Measurements from ENCODE around the gene PTPRN2. TPM values are rescaled to one million over a fixed set of nuclear protein-coding genes. Genes with fewer than 3 reads are reported as not detected.

Gene PTPRN2
- total and polyA plus RNA-seq, 7 donors, result 0.47 to 0.82 (median 0.51) TPM

- TF ChIP-seq CTCF (IDR thresholded peaks at IDR 0.05), result no peak
- Histone ChIP-seq H3K4me1 (no peaks in the 10 kb centered on the region), H3K4me3 (no peak overlapping the region), H3K27me3 (ENCODE audit: insufficient read depth in 3 of 3, low read length in 2 of 3) (no peaks in the 10 kb centered on the region), H3K9me3 (peaks cover 11% of the 10 kb centered on the region), H3K27ac (no peak overlapping the region), H3K36me3 (ENCODE audit: insufficient read depth in 1 of 2, low read depth in 1 of 2) (no peaks in the 10 kb centered on the region)
- intact Hi-C loops (cut with DNase I), result no loop called here
- 90 to 93% (median 92%) methylated on average over 3 of the region's 3 CpGs for WGBS, 3 donors
- ATAC-seq, result no peak
- DNase-seq, result no peak
Measured at GRCh38 chr7:157532068-157532467, 1055.6 kb downstream of the PTPRN2 start.

- no peaks in the 10 kb centered on the region for H3K4me1 ChIP-seq
- no peak overlapping the region for H3K27ac ChIP-seq
- TF ChIP-seq CTCF (IDR thresholded peaks at IDR 0.05), result no peak
- DNase-seq (peak in 1 of 2 donors; percentile 25), ATAC-seq (no peak)
- intact Hi-C loops (cut with DNase I), result no loop called here
- peaks cover 11% of the 10 kb centered on the region for H3K9me3 ChIP-seq
- H3K27me3 ChIP-seq (ENCODE audit: insufficient read depth in 3 of 3, low read length in 2 of 3), result peaks cover 0 to 5% (median 2%) of the 10 kb centered on the region in 3 donors
- 65 to 69% (median 67%) methylated on average over 25 of the region's 25 CpGs for WGBS, 3 donors
- H3K4me3 ChIP-seq, result no peak overlapping the region
- no peaks in the 10 kb centered on the region for H3K36me3 ChIP-seq (ENCODE audit: insufficient read depth in 1 of 2, low read depth in 1 of 2)
Measured at GRCh38 chr7:157529768-157530560, 1057.7 kb downstream of the PTPRN2 start.

- DNase-seq (peak in 1 of 2 donors; percentile 36), ATAC-seq (no peak)
- H3K4me3 ChIP-seq, result no peak overlapping the region
- H3K27ac ChIP-seq, result no peak overlapping the region
- H3K4me1 ChIP-seq, result no peaks in the 10 kb centered on the region
- H3K9me3 ChIP-seq, result peaks cover 11% of the 10 kb centered on the region
- no peaks in the 10 kb centered on the region for H3K36me3 ChIP-seq (ENCODE audit: insufficient read depth in 1 of 2, low read depth in 1 of 2)
- 60 to 63% (median 62%) methylated on average over 19 of the region's 19 CpGs for WGBS, 3 donors
- peaks cover 0 to 14% (median 2%) of the 10 kb centered on the region in 3 donors for H3K27me3 ChIP-seq (ENCODE audit: insufficient read depth in 3 of 3, low read length in 2 of 3)
- intact Hi-C loops (cut with DNase I), result no loop called here
- TF ChIP-seq CTCF (IDR thresholded peaks at IDR 0.05), result no peak
Measured at GRCh38 chr7:157528785-157529341, 1058.8 kb downstream of the PTPRN2 start.

- peaks cover 5% of the 10 kb centered on the region for H3K9me3 ChIP-seq
- TF ChIP-seq CTCF (IDR thresholded peaks at IDR 0.05), result no peak
- 84 to 86% (median 86%) methylated on average over 19 of the region's 19 CpGs for WGBS, 3 donors
- no peaks in the 10 kb centered on the region for H3K36me3 ChIP-seq (ENCODE audit: insufficient read depth in 1 of 2, low read depth in 1 of 2)
- peak in 1 of 2 donors; percentile 35 for DNase-seq
- H3K27me3 ChIP-seq (ENCODE audit: insufficient read depth in 3 of 3, low read length in 2 of 3), result peaks cover 0 to 19% (median 3%) of the 10 kb centered on the region in 3 donors
- H3K4me3 ChIP-seq, result no peak overlapping the region
- intact Hi-C loops (cut with DNase I), result no loop called here
- H3K4me1 ChIP-seq, result no peaks in the 10 kb centered on the region
- no peak overlapping the region for H3K27ac ChIP-seq
- no peak for ATAC-seq
Measured at GRCh38 chr7:157527686-157528085, 1059.9 kb downstream of the PTPRN2 start.

Data from psoas muscle (tissue), 8 donors.